Stimulated activated CD4-positive, alpha-beta T cell treated with anti-CD3 and anti-CD28 coated beads, TNF-alpha, amount 100 ng/mL, for 48 hours (primary cell): Measurements from ENCODE around the gene CEP20.
A peak's percentile ranks its signal among the peaks of the same experiment; 100 is the strongest.

ENCODE experiments used
- DNase-seq, 3 donors: peaks; one replicate each; pipeline ENCODE4 v3.0.0-alpha.2; 2020; ENCODE audit warnings: low read depth in 3 of 3

Gene CEP20

GRCh38 chr16:15898654-15899053, 10.3 kb upstream of the CEP20 start:
- no peak for DNase-seq

- peak; percentile 15 to 33 (median 30) for DNase-seq
Measured at GRCh38 chr16:15897834-15898254, 9.4 kb upstream of the CEP20 start.

- no peak for DNase-seq
Measured at GRCh38 chr16:15897121-15897780, 8.8 kb upstream of the CEP20 start.

GRCh38 chr16:15894571-15895374, 6.4 kb upstream of the CEP20 start:
- no peak for DNase-seq

- DNase-seq, result no peak
Measured at GRCh38 chr16:15891508-15891907, 3.1 kb upstream of the CEP20 start.

GRCh38 chr16:15887283-15887682, 1.1 kb downstream of the CEP20 start:
- no peak for DNase-seq

- no peak for DNase-seq
Measured at GRCh38 chr16:15886078-15886477, 2.3 kb downstream of the CEP20 start.

- DNase-seq, result no peak
Measured at GRCh38 chr16:15885560-15886001, 2.8 kb downstream of the CEP20 start.

GRCh38 chr16:15882563-15882962, 5.8 kb downstream of the CEP20 start:
- DNase-seq, result no peak

- DNase-seq, result no peak
Measured at GRCh38 chr16:15881794-15882379, 6.5 kb downstream of the CEP20 start.

GRCh38 chr16:15880434-15881308, 7.7 kb downstream of the CEP20 start:
- no peak for DNase-seq

- DNase-seq, result no peak
Measured at GRCh38 chr16:15879255-15879811, 9.1 kb downstream of the CEP20 start.

- no peak for DNase-seq
Measured at GRCh38 chr16:15876503-15876902, 11.9 kb downstream of the CEP20 start.

- DNase-seq, result no peak
Measured at GRCh38 chr16:15874745-15875314, 13.6 kb downstream of the CEP20 start.

GRCh38 chr16:15873737-15874136, 14.7 kb downstream of the CEP20 start:
- DNase-seq, result no peak

- DNase-seq, result no peak
Measured at GRCh38 chr16:15873301-15873700, 15.1 kb downstream of the CEP20 start.

- DNase-seq, result no peak
Measured at GRCh38 chr16:15870011-15870410, 18.4 kb downstream of the CEP20 start.

GRCh38 chr16:15866451-15866850, 22.0 kb downstream of the CEP20 start:
- no peak for DNase-seq

- no peak for DNase-seq
Measured at GRCh38 chr16:15865742-15866141, 22.7 kb downstream of the CEP20 start.

GRCh38 chr16:15864939-15865338, 23.5 kb downstream of the CEP20 start:
- DNase-seq, result no peak

GRCh38 chr16:15861996-15862395, 26.4 kb downstream of the CEP20 start:
- DNase-seq, result no peak
